NAMALWA (cell line): ENCODE results near the gene MEMO1.
"Not testable (repeated sequence)": the region's sequence is repeated elsewhere in the genome, so short reads cannot be mapped to it uniquely, and the experiment has no call there.

ENCODE experiments used
- DNase-seq: peaks from one replicate; pipeline ENCODE4 v3.0.0-alpha.2; 2015; ENCODE audit warnings: low spot score

MEMO1 gene

DNA sequence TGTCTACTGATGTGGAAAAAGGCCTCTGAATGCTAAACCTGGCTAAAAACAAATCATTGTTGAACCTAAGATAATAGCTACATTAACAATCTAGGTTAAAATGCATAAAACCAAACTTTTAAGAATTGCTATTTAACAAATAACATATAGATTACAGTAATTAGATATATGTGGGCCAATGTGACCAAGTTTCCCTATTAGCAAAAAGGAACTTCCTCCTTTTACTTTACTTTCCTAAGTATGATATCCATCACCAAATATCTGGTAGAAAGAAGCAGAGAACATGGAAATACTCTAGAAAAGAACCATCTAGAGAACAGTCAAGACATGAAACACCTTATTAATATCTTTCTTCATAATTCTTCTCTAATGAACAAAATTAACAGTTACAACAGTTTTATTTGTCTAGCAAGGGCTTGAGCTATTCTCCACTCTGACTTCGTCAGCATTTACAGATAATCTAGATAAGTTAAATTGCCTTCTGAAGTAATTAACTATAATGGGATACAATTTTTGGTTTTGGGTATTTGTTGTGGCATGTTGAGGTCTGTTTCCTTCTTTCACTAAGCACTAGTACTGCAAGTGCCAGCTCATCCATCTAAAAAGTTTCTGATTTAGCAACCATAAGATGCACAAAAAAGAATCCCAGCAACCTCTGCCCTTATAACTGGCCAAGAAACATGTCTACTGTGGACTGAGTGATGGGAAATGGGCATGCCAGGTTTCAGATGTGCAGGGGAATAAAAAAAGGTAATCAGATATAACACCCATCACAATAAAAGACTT, 53.3 kb downstream of the MEMO1 start:
- no peak for DNase-seq

DNA sequence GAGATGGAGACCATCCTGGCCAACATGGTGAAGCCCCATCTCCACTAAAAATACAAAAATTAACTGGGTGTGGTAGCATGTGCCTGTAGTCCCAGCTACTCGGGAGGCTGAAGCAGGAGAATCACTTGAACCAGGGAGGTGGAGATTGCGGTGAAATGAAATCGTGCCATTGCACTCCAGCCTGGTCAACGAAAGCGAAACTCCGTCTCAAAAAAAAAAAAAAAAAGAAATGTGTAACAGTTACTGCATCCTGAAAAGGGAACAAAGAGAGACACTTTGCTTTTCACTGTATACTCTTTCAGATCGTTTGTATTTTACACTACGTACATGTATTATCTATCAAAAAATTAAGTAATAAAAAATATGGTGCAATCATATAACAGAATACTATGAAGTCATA, 53.9 kb downstream of the MEMO1 start:
- not testable (repeated sequence) for DNase-seq

DNA sequence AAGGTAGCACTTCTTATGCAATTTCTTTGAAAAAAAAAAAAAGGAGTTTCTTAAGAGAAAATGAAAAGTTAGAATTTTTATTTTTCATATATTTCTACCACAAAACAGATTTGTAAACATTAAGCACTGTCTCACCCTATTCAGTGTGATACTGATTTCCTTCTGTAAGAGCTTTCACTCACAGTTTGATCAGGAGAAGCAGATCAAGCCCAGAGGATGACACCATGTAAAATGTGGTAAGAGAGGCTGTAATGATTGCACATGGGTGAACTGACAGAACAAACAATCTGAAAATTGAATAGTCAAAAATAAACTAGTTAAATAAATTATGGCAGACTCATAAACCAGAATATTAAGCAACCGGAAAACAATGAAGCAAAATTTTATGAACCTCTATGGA, 54.5 kb downstream of the MEMO1 start:
- no peak for DNase-seq

DNA sequence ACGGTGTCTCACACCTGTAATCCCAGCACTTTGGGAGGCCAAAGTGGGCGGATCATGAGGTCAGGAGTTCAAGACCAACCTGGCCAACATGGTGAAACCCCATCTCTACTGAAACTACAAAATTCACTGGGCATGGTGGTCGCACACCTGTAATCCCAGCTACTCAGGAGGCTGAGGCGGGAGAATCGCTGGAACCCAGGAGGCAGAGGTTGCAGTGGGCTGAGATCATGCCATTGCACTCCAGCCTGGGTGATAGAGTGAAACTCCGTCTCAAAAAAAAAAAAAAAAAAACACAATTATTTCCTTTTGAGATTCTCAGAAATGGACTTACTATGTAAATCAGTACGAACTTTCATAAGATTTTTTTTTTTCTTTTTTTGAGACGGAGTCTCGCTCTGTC, 57.7 kb downstream of the MEMO1 start:
- not testable (repeated sequence) for DNase-seq

DNA sequence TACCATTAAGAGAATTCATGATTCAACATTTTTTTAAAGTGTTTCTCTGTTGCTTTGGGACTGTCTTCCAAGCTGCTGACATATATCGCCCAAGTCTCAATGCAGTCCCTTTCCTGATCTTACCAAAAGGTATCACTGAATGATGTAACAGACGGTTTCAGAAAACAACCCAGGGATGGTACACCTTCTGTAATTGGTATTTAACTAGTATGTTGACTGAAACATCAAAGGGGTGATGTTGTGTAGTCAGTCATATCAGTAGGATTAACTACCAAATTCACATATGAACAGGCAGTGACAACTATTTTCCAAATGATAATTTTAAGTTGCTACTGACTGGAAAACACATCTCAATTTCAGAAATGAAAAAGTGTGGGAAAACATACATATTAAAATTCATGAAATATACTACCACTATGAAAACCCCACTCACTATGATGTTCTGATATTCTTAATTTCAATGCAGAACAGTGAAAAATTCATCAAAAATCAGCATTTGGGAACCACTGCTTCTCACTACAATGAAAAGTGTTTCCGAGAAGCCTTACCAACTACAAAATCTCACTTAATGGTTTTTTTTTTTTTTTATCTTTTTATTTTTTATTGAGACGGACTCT, 59.8 kb downstream of the MEMO1 start:
- no peak for DNase-seq

DNA sequence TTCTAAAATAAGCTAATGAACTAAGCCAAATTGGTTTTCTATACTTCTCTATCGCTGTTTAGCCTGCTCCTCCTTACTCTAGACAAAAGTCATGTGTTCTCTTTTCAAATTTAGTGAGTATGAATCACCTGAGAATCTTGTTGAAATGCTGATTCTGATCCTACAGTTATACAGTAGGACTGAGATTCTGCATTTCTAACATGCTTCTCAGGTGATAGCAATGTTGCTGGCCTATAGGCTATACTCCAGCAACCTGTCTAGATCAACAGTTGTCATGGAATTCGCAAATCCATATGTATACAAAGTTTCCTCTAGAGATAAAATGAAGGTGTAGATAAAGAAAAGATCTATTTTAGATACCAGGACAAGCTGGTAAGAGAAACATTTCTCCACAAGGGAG, 62.9 kb downstream of the MEMO1 start:
- no peak for DNase-seq

DNA sequence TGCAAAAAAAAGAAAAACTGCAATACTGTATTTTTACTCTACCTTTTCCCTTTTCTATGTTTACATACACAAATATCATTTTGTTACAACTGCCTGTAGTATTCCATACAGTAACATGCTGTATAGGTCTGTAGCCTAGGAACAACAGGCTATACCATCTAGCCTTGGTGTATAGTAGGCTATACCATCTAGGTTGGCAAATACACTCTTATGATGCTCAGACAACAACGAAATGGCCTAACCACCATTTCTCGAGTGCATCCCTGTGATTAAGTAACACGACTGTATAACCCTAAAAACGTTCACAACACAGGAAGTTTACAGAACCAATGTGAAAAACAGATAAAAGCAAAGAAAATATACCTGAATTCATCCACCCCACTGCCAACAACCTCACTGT, 64.0 kb downstream of the MEMO1 start:
- no peak for DNase-seq

DNA sequence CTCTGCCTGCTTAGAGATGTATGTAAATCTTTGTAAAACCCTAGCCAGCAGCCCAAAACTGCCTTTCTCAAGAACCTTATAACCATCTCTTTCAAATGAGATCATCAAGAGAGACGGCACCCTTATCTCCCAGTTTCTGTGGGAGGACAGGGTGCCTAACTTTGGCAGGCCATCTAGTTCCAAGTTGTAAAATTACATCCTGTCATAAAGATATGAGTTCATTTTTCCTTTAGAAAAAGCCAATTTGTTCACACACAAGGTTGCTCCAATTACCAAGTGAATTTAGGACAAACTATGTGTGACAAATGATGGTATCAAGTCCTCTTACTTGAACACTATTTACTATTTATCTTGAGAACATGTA, 65.3 kb downstream of the MEMO1 start:
- DNase-seq = no peak

DNA sequence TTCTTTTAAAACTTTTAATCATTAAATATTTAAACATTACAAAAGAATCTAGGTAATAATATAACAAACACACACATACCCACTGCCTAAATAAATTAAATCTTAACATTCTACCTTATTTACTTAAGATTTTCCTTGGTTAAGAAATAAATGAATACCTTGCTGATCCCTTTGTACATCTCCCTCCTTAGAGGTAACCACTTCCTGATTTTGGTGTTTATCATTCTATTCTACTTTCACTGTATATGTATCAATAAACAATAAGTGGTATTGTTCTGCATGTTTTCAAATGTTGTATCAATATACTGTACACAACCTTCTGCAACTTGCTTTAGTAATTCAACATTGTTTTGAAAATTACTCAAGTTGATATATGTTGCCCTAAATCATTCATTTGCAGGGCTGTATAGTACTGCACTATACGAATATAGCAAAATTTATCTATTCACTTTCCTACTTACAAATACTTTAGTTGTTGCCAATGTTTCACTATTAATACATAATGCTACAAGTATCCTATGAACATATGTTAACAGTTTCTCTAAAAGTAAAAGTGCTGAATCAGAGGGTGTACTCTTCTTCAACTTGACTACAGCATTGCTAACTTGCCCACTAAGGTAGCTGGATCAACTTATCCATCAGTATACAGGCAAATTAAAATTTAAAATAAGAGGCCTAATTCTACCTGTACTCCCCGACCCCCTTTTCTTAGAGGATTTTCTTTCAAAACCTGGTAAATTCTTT, 65.8 kb downstream of the MEMO1 start:
- DNase-seq = no peak

DNA sequence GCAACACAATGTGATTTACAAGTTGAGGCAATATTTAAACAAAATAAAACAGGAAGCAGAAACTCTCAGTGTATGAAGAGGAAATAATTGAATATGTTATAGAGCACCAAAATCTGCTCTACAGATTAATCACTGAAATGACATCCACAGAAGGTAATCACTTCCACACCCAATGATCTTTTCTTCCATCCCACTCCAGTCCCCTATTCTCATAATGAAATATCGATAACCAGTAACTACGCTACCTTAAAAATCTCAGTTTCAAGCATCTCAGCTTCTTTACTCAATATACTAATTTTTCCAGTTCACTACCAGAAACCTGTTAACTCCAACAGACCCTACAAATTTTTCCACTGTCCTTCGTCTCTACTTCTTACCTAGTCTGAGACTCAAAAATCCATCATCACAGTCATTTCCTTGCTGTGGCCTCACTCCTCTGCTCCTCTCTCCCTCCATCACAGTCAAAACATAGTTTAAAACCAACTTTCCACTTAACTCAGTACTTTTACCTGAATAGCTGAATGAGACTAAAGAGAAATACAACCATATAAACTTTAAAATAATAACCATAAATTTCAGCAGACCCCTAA, 67.1 kb downstream of the MEMO1 start:
- no peak for DNase-seq

DNA sequence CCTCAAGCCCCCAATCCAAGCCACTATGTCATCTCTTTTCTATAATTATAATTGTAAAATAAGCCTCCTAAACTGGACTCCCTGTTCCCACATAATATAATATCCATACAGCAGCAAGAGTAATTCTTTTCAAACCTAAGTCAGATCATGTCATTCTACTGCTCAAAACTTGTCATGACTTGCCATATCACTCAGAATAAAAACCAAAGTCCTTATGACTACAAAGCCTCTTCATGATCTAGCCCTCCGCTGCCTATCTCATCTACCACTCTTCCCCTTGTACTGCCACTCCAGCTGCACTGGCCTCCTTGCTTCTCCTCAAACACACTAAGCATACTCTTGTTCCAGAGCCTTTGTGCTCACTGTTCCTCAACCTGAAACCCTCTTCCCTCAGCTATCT, 69.9 kb downstream of the MEMO1 start:
- no peak for DNase-seq

DNA sequence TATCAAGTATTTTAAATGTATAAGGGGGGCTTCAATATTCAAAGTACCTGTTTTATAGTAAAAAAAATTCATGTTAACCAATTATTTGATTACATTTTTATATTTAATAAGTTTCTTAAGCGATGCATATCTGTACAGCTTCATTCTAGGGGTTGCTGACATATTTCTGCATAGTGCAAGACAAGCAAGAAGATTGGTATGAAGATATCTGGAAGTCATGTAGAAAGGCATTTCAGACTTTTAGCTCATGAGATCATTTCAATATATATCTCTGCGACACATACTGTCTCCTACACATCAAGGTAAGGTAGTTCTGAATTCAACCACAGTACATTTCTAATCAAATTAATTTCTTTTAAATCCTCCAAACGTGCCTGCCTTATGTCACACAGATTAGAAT, 73.1 kb downstream of the MEMO1 start:
- DNase-seq = no peak

DNA sequence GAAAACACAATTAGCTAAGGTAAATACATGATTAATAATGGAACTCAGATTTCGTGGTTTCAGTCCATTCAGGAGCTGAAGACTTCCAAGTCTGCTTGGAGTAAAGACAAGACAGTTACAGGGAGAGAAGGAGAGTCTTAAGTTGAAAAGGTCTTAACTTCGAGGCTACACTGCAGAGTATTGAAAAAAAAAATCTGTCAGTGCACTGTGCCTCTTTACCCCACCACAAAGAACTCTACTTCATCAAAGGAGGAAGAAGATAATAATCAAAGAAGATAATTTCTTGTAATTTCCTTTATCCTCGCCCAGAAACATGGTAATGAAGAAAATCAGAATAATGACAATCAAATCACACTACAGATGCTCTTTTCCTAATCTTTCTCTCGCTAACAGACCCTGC, 75.4 kb downstream of the MEMO1 start:
- DNase-seq = no peak

DNA sequence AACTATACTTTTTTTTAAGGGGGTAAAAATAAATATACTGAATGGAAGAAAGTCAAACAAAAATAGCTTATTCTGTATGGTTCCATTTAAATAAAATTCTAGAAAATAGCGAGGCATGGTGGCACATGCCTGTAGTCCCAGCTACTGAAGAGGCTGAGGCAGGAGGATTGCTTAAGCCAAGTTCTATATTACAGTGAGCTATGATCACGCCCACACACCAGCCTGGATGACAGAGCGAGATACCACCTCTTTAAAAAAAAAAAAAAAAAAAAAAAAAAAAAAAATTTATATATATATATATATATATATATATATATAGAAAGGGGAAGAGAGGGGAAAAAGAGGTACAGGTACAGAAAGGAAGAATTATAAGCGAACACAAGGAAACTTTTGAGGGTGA, 77.7 kb downstream of the MEMO1 start:
- no peak for DNase-seq

DNA sequence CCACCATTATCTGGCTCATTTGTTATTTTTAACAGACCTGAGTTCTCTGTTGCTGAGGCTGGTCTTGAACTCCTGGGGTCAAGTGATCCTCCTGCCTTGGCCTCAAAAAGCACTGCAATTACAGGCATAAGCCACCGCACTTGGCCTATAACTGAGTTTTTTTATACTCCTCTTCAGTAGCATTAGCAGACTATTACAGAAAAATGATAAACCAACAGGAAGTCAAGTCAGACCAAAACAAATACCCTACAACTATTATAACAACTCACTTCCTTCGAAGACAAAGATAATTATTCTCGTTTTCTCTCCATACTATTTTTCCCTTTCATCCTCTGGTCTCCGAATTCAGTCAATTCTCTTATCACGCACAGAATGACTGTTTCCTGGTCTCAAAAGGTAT, 78.2 kb downstream of the MEMO1 start:
- DNase-seq = no peak

DNA sequence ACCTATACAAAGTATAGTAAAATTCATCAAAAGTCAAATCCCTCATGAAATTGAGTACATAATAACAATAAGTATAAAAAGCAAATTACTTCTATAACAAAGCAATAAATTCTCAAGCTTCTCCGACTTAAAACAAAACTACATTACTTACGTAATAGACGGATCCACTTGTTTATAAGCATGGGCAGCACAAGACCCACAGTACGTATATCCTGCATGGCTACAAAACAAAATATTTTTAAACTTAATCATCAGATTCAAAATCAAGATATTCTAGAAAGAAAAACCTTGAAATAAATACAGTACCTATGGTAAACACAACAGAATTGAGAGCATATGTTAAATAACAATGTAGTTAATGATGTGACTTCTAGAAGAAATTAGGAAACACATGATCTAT, 78.9 kb downstream of the MEMO1 start:
- DNase-seq = no peak

DNA sequence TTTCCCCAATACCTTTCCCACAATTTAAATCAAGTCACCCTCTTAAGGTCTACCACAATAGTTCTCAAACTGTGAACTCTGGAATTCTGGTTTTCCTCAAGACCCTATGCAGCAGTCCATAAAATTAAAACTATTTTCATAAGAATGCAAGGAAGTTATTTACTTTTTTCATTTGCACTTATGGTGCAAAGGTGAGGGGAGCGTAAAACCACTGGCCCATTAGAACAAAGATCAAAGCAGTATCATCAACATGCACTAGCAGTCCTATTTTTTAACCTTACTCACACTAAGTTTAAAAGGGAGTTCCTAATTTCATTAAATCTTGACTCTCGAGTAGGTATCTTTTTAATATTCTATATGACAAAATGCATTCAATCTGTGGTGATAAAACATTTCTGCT, 85.3 kb downstream of the MEMO1 start:
- DNase-seq = no peak

DNA sequence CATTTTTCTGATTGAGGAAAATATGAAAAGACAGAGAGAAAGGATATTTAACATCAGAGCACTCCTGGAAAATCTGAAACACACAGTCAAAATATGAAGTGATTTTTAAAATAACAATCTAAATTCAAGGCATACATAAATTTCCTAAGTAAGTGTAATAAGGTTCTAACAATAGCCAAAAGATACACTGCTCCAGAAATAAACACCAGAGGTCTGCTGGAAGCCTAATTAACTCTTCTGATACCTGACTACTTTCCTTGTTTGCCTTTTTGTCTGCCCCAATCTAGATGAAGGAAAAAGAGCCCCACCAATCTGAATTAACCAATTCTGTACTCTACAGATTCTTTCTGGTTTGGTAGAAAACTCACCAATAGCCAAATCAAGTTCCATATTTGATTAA, 87.1 kb downstream of the MEMO1 start:
- DNase-seq = no peak

DNA sequence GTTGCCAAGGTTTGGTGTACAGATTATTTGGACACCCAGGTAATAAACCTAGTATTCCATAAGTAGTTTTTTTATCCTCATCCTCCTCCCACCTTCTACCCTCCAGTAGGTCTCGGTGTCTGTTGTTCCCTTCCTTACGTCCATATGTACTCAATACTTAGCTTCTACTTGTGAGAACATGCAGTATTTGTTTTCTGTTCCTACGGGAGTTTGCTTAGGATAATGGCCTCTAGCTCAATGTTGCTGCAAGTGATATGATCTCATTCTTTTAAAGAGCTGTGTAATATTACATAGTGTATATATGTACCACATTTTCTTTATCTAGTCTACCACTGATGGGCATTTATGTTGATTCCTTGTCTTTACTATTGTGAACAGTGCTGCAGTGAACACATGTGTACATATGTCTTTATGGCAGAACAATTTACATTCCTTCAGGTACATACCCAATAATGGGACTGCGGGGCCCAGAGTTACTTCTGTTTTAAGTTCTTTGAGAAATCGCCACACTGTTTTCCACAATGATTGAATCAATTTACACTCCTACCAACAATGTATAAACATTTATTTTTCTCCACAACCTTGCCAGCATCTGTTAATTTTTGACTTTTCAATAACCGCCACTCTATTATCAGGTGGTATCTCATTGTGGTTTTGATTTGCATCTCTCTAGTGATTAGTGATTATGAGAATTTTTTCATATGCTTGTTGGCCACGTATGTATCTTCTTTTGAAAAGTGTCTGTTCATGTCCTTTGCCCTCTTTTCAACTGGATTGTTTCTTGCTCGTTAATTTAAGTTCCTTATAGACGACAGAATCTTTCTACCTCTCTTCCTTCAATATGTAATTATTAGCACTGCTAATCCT, 88.0 kb downstream of the MEMO1 start:
- DNase-seq = no peak

DNA sequence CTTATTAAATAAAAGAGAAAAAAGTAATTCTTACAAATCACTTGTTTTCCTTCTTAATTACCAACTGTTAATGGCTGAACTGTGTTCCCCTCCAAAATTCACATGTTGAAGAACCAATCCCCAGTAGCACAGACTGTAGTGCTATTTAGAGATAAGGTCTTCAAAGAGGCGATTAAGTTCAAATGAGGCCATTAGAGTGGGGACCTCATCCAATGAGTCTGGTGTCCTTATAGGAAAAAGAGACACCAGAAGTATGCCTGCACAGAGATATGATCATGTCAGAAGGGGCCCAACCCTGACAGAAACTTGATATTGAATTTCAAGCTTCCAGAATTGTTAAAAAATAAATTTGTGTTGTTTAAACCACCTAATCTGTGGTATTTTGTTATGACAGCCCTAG, 89.8 kb downstream of the MEMO1 start:
- no peak for DNase-seq

DNA sequence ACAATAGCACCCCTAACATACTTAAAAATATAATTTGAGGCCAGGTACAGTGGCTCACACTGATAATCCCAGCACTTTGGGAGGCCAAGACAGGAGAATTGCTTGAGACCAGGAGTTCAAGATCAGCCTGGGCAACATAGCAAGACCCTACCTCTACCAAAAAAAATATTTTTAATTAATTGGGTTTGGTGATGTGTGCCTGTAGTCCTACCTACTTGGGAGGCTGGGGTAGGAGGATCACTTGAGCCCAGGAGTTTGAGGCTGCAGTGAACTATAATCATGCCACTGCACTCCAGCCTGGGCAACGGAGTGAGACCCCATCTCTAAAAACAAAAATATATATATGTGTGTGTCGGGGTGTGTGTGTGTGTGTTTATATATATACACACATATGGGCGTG, 91.3 kb downstream of the MEMO1 start:
- no peak for DNase-seq

DNA sequence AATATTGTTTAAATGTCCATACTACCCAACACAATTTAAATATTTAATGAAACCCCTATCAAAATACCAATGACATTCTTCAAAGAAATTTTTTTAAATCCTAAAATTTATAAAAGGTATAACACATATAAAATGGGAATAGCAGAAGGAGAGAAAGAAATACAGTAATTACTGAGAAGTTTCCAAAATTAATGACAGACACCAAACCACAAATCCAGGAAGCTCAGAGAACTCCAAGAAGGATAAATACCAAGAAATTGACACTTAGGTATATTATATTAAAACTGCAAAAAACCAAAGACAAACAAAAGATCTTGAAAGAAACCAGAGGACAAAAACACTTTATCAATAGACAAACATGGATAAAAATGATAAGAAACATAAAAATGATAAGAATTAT, 101.1 kb downstream of the MEMO1 start:
- DNase-seq = no peak
